Measurements from ENCODE around the gene FSTL4.

DNA sequence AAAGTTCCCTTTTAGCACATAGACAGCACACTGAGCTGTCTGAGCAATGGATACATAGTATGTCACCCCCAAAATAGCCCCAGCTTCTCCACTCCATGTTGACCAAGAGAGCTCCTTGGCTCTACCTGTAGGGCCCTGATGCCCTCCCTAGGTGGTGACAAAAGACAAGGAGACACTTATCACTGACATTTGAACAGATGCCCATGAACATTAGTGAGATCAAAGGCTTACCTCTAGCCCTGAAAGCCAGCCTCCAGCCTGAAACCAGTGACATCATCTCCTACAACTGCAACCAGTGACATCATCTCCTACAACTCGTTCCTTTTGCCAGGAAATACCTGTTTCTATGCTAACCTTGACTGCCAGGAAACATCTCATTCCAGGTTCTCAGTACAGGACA lies 122.7 kb downstream of the FSTL4 start:
- TF ChIP-seq OSR1 (CRISPR knock-in tag; IDR thresholded peaks at IDR 0.05), result no peak
- no peak for TF ChIP-seq ARNTL (CRISPR knock-in tag; IDR thresholded peaks at IDR 0.05; ENCODE audit: borderline replicate concordance, low read depth)
